Progenitor cell of endocrine pancreas (in vitro differentiated cells): Measurements from ENCODE around the gene STAB2. TPM values are rescaled to one million over a fixed set of nuclear protein-coding genes. Genes with fewer than 3 reads are reported as not detected.

Source experiments
- DNase-seq: peaks from one replicate; pipeline ENCODE4 v3.0.0; 2021; ENCODE audit warnings: low spot score; ENCODE audit not compliant: unreplicated experiment
- H3K27ac Mint-ChIP-seq: 2 replicates; pipeline ENCODE4 v1.8.0; 2021; ENCODE audit warnings: mild to moderate bottlenecking, moderate library complexity, mixed read lengths
- H3K27me3 Mint-ChIP-seq: 2 replicates; pipeline ENCODE4 v1.8.0; 2021; ENCODE audit warnings: mixed read lengths
- H3K36me3 Mint-ChIP-seq: 2 replicates; pipeline ENCODE4 v1.8.0; 2022; ENCODE audit warnings: mixed read lengths; ENCODE audit not compliant: insufficient read depth
- H3K4me1 Mint-ChIP-seq: 2 replicates; pipeline ENCODE4 v1.8.0; 2021; ENCODE audit warnings: low read depth, mixed read lengths
- H3K4me3 Mint-ChIP-seq: 2 replicates; pipeline ENCODE4 v1.8.0; 2021; ENCODE audit warnings: low read depth, mild to moderate bottlenecking, moderate library complexity, mixed read lengths
- H3K9me3 Mint-ChIP-seq: 2 replicates; pipeline ENCODE4 v1.8.0; 2021; ENCODE audit warnings: low read depth, mixed read lengths
- CTCF ChIP-seq: fragments of 200-600 bp; sonication (generic); IDR thresholded peaks from one replicate; pipeline ENCODE4 v1.5.0; 2021; ENCODE audit warnings: antibody characterized with exemption, mild to moderate bottlenecking; ENCODE audit not compliant: unreplicated experiment
- total RNA-seq: library from RNA; stranded (reverse); gene quantifications from 2 replicates; pipeline ENCODE4 v1.2.1, GENCODE V29; 2021

The STAB2 gene
- total RNA-seq, 1 donor from 2014 or later: not detected

DNA sequence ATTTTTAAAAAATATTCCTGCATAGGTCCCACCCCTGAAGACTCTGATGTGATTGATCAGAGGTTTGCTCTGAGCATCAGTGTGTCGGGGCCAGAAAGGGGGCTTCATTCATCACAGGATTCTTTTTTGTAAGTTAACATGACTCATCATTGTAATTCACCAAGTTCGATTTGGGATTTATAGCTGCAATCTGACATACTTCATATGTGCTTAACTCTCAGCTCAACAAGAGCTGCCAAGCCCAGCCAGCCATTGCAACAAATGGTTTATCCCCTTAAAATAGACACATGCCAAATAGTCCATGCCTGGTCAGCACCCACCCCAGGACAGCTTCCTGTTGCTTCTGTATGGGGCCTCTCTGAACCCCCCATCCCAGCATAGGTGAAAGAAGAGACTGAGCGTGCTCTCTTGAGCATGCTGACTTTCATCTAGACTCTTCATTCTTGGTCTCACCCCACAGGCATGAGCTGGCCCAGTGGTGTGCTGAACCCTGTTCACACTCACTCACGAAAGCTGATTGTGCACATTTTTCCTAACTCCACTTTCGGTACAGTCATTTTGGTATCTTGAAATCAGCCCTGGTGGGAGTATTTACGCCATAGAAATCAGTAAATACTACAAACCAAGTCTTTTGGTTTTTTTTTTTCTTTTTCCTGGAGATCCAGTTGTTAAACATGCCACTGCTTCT is 101.4 kb downstream of the STAB2 start:
- Mint-ChIP-seq H3K27me3 (peaks cover 3% of the 10 kb centered on the region), H3K36me3 (no peaks in the 10 kb centered on the region), H3K4me3 (no peak overlapping the region), H3K27ac (no peak overlapping the region), H3K4me1 (peaks cover 2% of the 10 kb centered on the region), H3K9me3 (no peaks in the 10 kb centered on the region)
- TF ChIP-seq CTCF: no peak
- DNase-seq: no peak

DNA sequence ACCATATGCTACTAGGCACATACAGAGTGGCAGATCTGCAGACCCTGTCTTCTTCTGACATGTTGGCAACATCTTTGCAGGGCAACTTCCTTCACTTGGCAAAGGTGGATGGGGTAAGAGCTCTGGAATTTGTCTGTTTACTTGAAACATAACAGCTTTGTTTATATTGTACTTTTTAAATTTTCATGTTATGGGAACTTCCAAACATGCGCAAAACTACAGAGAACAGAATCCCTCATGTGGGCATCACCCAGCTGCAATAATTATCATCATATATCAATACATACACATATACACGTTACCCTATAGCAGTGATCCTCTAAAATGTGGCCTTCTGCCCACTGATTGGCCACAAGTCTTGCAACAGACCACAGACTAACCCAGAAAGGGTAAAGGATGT is 103.4 kb downstream of the STAB2 start:
- DNase-seq: no peak
- H3K36me3 Mint-ChIP-seq: no peaks in the 10 kb centered on the region
- peaks cover 3% of the 10 kb centered on the region for H3K27me3 Mint-ChIP-seq
- no peaks in the 10 kb centered on the region for H3K9me3 Mint-ChIP-seq
- TF ChIP-seq CTCF: no peak
- no peak overlapping the region for H3K4me3 Mint-ChIP-seq
- peaks cover 2% of the 10 kb centered on the region for H3K4me1 Mint-ChIP-seq
- no peak overlapping the region for H3K27ac Mint-ChIP-seq

DNA sequence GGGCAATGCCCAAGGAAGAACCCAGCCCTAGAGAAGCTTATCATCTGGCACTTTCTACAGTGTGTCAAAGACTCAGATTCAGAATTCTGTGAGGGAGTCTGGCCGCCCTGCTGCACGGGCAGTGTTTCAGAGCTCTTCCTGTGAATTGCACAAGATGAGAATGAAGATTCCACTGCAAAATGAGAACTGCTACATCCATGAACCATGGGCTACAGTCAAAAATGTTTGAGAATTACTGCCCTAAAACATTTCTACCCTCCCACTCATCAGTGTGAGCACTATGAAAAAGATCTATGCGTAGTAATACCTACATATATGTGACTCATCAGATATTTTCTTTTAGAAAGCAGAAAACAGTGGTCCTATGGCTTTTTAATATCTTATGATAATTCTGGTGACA is 104.0 kb downstream of the STAB2 start:
- H3K36me3 Mint-ChIP-seq: no peaks in the 10 kb centered on the region
- H3K27ac Mint-ChIP-seq: no peak overlapping the region
- H3K4me3 Mint-ChIP-seq: no peak overlapping the region
- no peaks in the 10 kb centered on the region for H3K9me3 Mint-ChIP-seq
- peaks cover 6% of the 10 kb centered on the region for H3K27me3 Mint-ChIP-seq
- peaks cover 2% of the 10 kb centered on the region for H3K4me1 Mint-ChIP-seq
- no peak for TF ChIP-seq CTCF
- no peak for DNase-seq

DNA sequence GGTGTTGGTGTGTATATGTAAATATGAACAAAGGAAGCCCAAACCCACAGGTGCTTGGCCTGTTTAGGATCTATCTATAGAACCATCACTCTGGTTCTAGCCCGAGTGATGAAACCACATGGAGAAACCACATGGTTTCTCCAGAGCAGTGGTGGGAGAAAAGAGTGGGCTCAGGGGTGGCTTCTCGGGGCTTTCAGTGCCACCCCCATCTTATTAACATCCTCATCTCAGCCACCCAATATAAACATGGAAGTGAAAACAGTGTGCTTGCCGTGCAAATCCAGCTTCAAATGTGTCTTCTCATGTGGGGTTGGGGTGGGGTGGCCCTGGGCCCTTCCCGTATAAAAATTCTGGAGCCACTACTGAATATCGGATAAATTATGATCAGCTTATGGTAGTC is 109.0 kb downstream of the STAB2 start:
- Mint-ChIP-seq H3K4me1 (peaks cover 2% of the 10 kb centered on the region), H3K9me3 (no peaks in the 10 kb centered on the region)

More for the DNA sequence above, 109.0 kb downstream of the STAB2 start:
- Mint-ChIP-seq H3K36me3 (no peaks in the 10 kb centered on the region), H3K4me3 (no peak overlapping the region), H3K27ac (no peak overlapping the region), H3K27me3 (peaks cover 38% of the 10 kb centered on the region)
- no peak for DNase-seq
- TF ChIP-seq CTCF: no peak
